SK-N-SH treated with all-trans-retinoic acid at 6 μM for 48 hours (cell line): Measurements from ENCODE around the gene TNPO3.

Experiments used
- ARNTL ChIP-seq: fragments of 450-650 bp; formaldehyde crosslinking; IDR thresholded peaks from 2 replicates; pipeline ENCODE4 v1.5.0; 2020; ENCODE audit warnings: low read depth, mild to moderate bottlenecking, moderate library complexity, borderline replicate concordance
- BACH2 ChIP-seq: fragments of 250-450 bp; sonication (Bioruptor Pico); IDR thresholded peaks from 2 replicates; pipeline ENCODE4 v1.9.0; 2021; ENCODE audit warnings: mild to moderate bottlenecking, borderline replicate concordance
- CREB5 ChIP-seq: fragments of 250-450 bp; sonication (Bioruptor Pico); IDR thresholded peaks from 2 replicates; pipeline ENCODE4 v1.5.1; 2020; ENCODE audit warnings: low read depth, mild to moderate bottlenecking, moderate library complexity
- CSDC2 ChIP-seq: fragments of 250-450 bp; sonication (Bioruptor Pico); IDR thresholded peaks from 2 replicates; pipeline ENCODE4 v1.5.0; 2020; ENCODE audit warnings: mild to moderate bottlenecking, moderate library complexity
- ISL1 ChIP-seq: fragments of 250-450 bp; sonication (Bioruptor Pico); IDR thresholded peaks from 2 replicates; pipeline ENCODE4 v2.1.2; 2022; ENCODE audit warnings: mild to moderate bottlenecking, moderate library complexity
- PATZ1 ChIP-seq: fragments of 250-450 bp; sonication (Bioruptor Pico); IDR thresholded peaks from 2 replicates; pipeline ENCODE4 v1.8.0; 2020; ENCODE audit warnings: mild to moderate bottlenecking, moderate library complexity, borderline replicate concordance
- RARB ChIP-seq: fragments of 250-450 bp; sonication (Bioruptor Pico); IDR thresholded peaks from 2 replicates; pipeline ENCODE4 v1.8.0; 2021; ENCODE audit warnings: mild to moderate bottlenecking, moderate library complexity
- TCF4 ChIP-seq: fragments of 250-450 bp; sonication (Bioruptor Pico); IDR thresholded peaks from 2 replicates; pipeline ENCODE4 v1.8.0; 2021; ENCODE audit warnings: mild to moderate bottlenecking, moderate library complexity, borderline replicate concordance
- TOX ChIP-seq: fragments of 250-450 bp; sonication (Bioruptor Pico); IDR thresholded peaks from 2 replicates; pipeline ENCODE4 v1.8.0; 2021; ENCODE audit warnings: mild to moderate bottlenecking, moderate library complexity, borderline replicate concordance
- TSHZ2 ChIP-seq: fragments of 250-450 bp; sonication (Bioruptor Pico); IDR thresholded peaks from 2 replicates; pipeline ENCODE4 v1.5.0; 2020; ENCODE audit warnings: mild to moderate bottlenecking, moderate library complexity
- ZFP3 ChIP-seq: fragments of 250-450 bp; sonication (Bioruptor Pico); IDR thresholded peaks from 2 replicates; pipeline ENCODE4 v1.5.0; 2020; ENCODE audit warnings: mild to moderate bottlenecking, moderate library complexity
- ZFP30 ChIP-seq: fragments of 450-650 bp; formaldehyde crosslinking; IDR thresholded peaks from 2 replicates; pipeline ENCODE4 v1.5.0; 2022; ENCODE audit warnings: mild to moderate bottlenecking, moderate library complexity

- TF ChIP-seq BACH2 (CRISPR knock-in tag) (no peak), CREB5 (CRISPR knock-in tag) (no peak), ZFP3 (CRISPR knock-in tag) (no peak), CSDC2 (CRISPR knock-in tag) (no peak), ISL1 (CRISPR knock-in tag) (no peak), ARNTL (no peak), ZFP30 (no peak), TOX (CRISPR knock-in tag) (no peak), TSHZ2 (CRISPR knock-in tag) (no peak), PATZ1 (CRISPR knock-in tag) (no peak), TCF4 (CRISPR knock-in tag) (no peak), RARB (CRISPR knock-in tag) (no peak)
Observed at GRCh38 chr7:128906766-128907559, 147.9 kb downstream of the TNPO3 start.
